Femur (tissue), 1 donor: ENCODE data around the gene DCTN5.
A peak's percentile ranks its signal among the peaks of the same experiment; 100 is the strongest.
"Not testable (repeated sequence)": the region's sequence is repeated elsewhere in the genome, so short reads cannot be mapped to it uniquely, and the experiment has no call there.

Experiments
- DNase-seq: peaks from one replicate; pipeline ENCODE4 v3.0.0-alpha.2; 2017

Gene DCTN5

DNA sequence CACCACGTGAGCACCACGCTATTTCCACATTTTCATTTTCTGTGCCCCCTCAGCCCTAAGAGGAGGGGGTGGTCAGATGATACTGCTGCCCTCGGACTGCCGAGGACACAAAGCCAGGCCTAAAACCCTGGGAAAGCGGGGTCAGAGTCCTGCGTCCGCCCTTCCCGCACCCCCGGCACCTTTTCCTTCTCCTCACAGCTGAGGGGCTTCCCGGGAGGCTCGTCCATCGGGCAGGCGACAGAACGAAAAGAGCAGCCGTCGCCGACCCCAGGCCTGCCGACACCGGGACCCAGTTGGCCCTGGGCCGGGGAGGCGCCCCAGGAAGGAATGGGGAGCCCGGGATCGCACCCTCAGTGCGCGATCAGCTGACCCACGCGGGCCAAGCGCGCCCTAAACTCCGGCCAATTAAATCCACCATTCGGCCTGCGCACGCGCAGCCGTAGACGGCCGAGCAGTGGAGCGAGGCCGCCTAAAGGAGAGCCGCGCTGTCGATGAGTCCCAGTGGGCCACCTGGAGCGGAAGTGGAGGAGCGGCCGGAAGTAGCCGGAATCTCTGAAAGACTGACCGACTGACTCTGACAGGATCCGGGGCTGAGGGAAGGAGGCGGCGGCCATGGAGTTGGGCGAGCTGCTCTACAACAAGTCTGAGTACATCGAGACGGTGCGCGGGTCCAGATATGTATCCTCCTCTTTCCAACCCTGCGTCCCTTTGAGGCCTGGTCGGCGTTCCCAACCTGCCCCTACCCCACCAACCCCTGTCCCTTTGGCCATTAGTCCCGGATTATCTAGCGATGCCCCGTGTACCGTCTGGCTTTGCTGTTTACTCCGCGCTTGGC is at the start of gene DCTN5, which contains the start of gene PALB2:
Gene DCTN5 (plus strand): TSS at position 536 of the 835 bp plus-strand sequence. CDS start 77 bp downstream, at position 613.
Gene PALB2 (minus strand): TSS at position 380 of the 835 bp plus-strand sequence. CDS start 153 bp downstream, at position 227.
- DNase-seq = peak; percentile 97

DNA sequence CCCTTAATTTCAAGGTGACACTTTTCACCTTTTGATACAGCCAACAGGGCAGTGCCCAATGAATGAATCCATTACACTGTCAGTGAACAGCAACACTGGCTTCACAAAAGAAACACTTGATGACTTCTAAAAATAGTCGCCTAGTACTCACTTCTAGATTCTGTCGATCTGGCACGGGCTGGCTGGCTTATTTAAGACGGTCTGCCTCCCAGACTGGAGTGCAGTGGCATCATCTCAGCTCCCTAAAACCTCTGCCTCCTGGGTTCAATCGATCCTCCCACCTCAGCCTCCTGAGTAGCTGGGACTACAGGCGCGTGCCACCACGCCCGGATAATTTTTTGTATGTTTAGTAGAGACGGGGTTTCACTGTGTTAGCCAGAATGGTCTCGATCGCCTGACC is 47.1 kb upstream of the DCTN5 start:
- no peak for DNase-seq

DNA sequence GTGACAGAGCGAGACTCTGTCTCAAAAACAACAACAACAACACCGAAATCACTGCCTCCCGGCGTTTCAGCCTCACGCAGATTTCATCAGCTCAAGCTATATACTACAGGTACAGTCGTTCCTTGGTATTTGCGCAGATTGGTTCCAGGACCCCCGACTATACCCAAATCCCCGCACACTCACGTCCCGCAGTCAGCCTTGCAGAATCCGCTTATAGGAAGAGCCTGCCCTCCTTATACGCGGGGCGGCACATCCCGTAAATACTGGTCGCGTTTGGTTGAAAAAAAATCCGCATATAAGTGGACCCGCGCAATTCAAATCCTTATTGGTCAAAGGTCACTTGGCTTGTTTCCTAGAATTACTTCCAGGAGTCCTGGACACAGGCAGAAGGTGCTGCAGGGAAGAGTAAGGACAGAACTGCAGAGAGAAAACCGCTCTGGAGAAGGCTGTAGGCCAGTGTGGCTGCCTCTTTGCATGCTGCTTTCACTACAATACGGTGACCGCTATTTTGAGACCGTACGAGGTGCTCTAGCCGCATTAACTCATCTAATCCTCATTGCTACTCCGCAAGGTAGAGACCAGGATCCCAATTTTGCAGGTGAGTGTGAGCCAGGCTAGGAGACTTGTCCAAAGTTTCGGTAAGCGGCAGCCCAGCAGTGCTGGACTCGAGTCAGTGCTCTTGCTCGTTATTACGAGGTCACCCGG is 45.9 kb upstream of the DCTN5 start:
- no peak for DNase-seq

DNA sequence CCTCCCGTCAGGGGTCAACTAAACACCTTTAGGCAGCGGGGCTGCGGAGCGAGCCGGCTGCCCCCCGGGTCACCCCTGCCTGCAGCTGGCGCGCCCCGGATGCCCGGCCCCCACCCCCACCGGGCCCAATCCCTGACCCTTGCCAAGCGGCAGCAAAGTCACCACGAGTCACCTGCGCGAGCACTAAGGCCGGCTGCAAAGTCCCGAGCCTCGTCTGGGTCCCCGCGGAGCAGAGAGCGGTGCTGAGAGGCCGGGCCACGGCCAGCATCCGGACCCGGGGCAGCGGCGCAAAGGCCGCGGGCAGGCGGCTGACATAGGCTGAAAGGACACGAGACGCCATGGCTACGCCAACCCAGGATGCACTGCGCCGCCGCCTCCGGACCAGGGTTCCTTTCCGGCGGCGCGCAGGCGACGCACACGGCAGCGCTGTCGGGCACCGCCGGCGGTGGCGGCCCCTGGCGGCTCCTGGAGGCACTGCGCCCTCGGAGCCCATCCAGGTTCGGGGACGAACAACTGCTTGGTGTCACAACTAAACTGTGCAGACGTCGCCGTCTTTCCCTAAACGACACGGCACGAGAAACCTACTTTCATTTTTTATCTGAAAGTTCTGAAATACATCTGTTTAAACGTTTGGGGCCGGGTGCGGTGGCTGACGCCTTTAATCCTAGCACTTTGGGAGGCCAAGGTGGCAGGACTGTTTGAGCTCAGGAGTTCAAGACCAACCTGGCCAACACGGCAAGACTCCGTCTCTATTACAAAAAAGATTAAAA is 45.1 kb upstream of the DCTN5 start, which contains the start of gene NDUFAB1:
Gene NDUFAB1 (minus strand): TSS at position 366 of the 770 bp plus-strand sequence. CDS start 26 bp downstream, at position 340.
- peak; percentile 93 for DNase-seq

DNA sequence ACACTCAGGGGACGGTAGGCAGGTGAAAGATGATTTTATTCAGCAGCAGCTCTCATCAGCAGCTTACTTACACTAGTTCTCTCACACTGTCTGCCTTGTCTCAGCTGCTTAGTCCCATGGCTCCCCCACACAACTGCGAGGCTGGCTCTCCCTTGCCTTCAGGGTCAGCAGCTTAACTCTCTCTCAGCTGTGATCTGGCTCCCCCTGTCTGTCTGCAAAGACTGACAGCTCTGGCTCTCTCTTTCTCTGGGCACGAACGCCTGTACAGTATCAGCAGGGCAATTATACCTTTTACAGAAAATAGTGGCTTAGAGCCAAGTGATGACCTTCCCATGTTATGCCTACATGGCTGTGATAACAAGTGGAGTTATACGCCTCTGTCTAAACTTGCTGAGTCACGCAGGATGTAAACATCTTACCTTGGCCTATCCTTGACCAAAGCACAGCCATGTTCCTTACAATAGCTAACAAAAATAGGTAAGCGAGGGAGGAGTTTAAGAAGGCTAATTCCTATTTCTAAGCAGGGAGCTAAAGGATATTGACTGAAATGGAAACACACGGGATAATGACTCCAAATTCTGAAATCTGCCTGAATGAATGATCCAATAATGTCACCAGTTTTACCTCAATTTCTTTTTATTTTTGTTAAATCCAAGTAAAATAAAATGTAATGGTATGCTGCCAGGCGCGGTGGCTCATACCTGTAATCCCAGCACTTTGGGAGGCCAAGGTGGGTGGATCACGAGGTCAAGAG is 44.1 kb upstream of the DCTN5 start:
- DNase-seq = peak; percentile 25

DNA sequence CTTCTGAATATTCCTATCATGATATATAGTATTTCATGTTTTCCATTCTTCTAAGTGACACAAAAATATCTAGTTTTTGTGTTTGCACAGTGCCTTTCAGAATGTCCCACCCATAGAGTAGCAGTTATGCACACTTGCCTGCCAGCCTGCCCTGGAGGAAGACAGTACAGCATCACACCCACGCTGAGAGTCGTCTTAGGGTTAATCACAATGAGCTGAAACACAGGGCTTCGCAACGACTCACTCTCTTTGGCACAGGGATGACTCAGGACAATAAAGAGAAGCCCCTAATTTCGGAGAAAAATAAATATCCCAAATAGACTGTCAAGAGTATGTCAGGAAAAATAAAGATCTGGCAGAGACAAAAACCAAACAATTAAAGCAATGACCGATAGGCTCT is 33.5 kb upstream of the DCTN5 start:
- DNase-seq = no peak

DNA sequence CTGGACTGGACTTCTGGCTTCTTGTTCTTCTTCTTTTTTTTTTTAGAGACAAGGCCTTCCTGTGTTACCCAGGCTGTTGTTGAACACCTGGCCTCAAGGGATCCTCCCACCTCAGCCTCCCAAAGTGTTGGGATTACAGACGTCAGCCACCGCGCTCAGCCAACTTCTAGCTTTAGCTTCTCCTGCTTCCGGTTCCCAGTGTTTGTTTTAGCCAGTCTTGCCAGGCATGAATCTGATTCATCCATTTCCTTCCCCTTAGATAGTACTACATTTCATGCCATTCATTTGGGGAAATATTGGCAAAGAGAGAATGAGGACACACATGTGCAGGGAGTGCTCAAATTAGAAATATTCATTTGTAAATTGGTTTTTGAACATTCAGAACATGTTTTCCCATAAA is 33.1 kb upstream of the DCTN5 start:
- no peak for DNase-seq

DNA sequence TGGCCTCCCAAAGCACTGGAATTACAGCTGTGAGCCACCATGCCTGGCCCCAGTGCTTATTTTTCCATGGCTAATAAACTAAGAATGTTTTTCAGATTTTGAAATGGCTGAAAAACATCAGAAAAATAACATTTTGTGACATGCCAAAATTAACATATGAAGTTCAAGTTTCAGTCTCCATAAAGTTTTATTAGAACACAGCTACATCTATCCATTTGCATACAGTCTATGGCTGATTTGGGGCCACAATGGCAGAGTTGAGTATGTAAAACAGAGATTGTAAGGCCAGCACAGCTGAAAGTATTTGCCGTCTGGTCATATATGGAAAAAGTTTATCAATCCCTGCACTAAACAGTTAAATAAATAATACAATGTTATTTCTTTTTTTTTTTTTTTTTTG is 31.3 kb upstream of the DCTN5 start:
- DNase-seq = no peak

DNA sequence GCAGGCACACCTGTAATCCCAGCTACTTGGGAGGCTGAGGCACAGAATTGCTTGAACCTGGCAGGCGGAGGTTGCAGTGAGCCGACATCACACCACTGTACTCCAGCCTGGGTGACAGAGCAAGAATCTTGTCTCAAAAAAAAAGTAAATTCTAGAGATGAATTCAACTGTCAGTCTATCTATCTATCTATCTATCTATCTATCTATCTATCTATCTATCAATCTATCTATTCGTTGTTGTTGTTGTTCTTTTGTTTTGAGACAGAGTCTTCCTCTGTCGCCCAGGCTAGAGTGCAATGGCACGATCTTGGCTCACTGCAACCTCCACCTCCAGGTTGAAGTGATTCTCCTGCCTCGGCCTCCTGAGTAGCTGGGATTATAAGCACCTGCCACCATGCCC is 30.4 kb upstream of the DCTN5 start:
- DNase-seq = not testable (repeated sequence)

DNA sequence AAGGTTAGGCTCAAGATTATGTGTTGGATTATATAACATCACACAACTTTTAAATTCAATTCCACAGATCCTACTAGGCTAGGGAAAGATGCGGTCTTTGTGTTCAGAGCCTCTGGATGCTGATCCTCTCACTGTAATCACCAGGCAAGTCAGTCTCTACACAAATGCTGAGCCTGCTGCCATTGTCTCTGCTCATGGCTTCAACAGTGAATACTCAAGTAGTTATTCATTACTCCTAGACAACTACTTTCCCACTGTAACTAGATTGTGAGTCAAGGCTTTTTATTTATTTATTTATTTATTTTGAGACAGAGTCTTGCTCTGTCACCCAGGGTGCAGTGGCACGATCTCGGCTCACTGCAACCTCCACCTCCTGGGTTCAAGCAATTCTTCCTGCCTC is 29.3 kb upstream of the DCTN5 start:
- no peak for DNase-seq

DNA sequence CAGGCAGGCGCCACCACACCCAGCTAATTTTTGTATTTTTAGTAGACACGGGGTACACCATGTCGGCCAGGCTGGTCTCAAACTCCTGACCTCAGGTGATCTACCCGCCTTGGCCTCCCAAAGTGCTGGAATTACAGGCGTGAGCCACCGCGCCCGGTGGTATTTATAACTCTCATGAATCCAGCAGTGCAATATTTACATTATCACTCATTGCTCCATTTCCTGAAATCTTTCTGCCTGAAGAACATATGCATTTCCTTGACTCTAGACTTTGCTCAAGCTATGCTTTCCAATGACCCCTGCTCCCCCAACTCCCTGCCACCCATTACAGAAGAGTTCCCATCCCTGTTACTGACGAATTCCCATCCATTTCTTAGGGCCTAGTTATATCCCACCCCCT is 25.5 kb upstream of the DCTN5 start:
- no peak for DNase-seq

DNA sequence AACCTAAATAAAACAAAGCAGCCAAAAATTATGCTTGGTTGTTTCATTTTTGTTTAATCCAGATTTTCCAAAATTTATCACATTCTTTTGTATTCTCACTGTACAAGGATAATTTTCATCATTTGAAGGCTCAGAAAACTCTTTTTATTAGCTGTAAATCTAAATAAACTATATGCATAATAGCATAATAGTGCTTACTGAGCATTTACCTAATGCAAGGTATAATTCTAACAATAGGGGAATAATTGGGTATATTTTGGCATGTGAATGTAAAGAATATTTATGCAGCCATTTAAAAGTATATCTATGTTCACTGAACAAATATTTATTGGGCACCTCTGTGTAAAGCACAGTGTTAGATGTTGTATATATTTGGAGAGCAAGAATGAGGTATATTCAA is 17.2 kb upstream of the DCTN5 start:
- DNase-seq = no peak

DNA sequence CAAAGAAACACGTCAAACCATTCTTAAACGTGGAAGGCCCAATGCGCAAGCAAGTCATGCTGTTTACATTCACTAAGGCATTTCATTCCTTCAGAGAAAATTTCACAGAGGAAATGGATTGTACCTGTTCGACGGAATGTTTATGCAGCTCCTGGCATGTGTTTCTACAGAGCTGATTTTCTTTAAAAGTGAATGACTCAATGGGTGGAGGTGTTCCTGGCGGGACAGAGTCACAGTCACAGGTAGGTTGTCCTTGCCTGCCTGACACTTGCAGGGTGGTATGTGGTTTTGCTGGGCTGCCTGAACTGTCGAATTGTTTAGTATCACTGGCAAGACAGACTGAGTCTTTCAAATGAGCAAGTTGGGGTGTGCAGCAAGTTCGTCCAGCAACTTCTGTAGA is 11.8 kb upstream of the DCTN5 start:
- DNase-seq = no peak

DNA sequence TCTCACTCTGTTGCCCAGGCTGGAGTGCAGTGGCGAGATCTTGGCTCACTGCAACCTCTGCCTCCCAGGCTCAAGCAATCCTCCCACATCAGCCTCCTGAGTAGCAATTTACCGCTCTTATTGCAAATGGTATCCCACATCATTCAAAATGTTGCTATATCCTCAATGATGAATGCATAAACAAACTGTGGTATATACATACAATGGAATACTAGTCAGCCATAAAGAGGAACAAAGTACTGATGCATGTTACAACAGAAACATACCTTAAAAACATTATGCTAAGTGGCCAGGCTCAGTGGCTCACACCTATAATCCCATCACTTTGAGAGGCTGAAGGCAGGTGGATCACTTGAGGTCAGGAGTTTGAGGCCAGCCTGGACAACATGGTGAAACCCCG is 9.4 kb upstream of the DCTN5 start:
- DNase-seq = not testable (repeated sequence)

DNA sequence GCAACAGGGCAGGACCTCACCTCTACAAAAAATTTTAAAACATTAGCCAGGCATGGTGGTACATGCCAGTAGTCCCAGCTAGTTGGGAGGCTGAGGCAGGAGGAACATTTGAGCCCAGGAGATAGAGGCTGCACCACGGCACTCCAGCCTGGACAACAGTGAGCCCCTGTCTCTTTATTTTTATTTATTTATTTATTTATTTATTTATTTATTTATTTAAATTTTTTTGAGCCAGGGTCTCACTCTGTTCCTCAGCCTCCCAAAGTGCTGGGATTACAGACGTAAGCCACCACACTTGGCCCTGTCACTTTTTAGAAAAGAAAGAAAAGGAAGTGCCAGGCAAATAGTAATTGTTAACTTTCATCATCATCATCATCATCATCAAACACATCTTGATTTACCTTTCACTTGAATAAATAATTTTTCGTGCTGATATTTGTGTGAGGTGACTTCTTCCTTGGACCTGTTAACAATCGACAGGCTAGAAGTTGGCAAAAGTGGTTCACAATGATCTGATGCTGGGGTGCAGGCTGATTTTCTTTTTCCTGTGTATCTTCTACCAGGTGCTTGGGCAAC is 6.7 kb upstream of the DCTN5 start:
- DNase-seq = no peak

DNA sequence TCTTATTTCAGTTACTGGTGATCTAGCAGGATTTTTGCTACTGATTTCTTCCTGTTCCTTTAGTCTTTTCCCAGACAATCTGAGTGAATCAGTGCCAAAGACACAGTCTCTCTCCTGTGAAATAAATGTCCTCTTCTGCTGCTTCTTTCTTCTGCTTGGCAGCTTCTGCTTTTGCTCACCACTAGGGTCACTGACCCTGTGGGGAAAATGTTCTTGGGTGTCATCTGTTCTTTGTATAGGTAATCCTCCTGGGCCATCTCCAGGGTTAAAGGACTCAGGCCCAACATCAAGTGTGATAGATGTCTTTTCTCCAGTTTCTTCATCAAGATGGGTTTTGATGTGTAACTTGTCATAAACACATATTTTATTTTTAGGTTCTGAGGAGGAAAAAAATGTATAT is 5.3 kb upstream of the DCTN5 start:
- no peak for DNase-seq

DNA sequence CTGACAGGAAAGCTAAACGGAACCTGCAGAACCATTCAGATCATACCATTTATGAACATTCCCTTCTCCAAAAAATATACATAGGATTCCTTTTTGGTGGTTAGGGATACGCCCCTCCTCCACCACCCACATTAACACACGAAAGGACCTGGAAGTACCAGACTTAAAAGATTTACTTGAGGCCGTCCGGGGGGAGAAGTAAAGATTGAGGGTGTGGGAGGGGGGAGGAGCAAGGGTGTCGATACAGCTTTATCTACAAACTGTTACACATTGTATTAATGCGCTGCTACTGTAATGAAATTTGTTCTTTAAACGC is 693 bp upstream of the DCTN5 start:
- DNase-seq = peak; percentile 17

DNA sequence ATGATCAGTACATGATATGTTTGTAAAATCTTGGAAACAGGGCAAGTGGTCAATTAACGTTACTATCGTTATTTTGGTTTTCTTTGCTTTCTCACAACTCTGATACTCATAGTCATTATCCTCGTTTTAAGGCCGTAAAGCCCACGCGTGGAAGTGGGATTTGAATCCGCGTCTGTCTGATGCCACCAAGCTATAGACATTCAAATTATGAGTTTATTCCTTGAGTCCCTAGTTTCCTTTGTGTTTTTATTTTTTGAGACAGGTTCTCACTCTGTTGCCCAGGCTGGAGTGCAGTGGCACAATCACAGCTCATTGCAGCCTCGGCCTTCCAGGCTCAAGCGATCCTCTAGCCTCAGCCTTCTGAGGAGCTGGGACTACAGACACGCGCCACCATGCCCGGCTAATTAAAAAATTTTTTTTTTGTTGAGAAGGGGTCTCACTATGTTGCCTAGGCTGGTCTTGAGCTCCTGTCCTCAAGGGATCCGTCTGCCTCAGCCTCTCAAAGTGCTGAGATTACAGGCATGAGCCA is 1.0 kb downstream of the DCTN5 start:
- no peak for DNase-seq

DNA sequence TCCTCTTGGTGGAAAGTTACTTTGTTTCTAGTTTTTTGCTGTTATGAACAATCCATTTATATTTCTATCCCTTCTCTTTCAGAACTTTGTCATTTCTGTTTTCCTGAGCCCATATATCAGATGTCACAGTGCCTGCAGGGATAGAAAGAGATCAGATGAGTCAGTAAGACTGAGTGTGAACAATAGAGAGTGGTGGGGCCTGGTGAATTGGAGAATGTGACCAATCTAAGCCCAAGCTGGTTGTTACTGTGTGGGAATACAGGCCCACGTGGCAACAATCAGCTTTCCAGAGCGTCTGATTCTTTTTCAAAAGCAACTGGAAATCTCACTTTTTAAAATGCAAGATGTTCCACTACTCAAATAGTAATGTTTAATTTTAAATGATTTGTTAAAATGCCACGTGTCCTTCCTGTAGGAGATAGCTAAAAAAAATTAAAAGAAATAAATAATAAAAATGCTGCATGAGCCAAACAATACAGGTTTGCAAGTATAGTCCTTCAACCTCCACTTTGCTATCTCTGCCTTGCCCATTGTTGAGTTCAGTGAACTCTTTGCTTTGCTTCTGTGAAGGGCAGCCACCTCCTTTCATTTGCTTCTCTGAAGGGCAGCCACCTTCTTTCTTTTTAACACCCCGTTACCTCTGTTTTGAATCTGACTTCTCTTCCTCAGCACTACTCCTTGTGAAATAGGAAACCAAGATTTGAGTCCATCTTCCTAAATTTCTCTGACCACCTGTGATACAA is 9.6 kb downstream of the DCTN5 start:
- DNase-seq = no peak

DNA sequence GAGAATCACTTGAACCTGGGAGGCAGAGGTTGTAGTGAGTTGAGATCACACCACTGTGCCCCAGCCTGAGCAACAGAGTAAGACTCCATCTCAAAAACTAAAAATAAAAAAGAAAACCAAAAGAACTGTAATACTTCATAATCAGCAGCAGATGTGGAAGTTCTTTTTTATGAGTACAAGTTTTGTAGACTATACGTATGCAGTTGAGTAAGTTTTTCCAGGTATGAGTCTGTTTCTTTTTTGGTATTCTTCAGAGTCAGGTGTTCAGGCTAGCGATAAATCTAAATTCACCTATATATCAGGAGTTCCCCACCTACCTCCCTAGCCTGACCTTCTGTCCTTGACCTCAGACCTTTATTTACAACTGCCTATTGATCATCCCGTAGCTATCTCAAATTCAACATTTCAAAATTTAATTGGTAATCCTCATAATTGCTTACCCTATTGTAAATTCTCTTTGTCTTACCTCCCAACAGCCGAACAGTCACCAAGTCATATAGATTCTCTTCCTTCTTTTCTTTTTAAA is 10.7 kb downstream of the DCTN5 start:
- DNase-seq = no peak

DNA sequence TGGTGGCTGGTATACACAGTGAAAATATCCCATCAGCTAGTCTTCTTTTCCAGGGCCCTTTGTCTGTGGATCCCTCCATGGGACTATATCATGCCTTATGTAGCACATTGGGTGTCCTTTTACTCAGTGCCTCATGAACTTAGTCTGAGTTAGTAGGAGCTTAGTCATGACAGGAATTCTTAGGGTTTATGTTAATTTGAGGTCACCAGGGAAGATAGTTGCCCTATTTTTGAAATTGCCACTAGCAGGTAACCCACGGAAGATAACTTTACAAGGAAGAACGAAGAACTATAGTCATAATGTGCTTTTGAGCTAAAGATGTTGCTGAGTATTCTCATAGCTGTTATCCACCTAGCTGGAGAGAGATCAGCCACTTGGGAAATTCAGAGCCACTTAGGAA is 22.7 kb downstream of the DCTN5 start:
- DNase-seq = no peak
